HepG2 (cell line): ENCODE measurements around the gene WEE1. TPM values are rescaled to one million over a fixed set of nuclear protein-coding genes. Genes with fewer than 3 reads are reported as not detected.

ENCODE experiments used
- ASH2L ChIP-seq: fragments of 300-600, 200-600 bp; sonication (generic); IDR thresholded peaks from 2 replicates; pipeline ENCODE4 v1.7.0; 2017; ENCODE audit warnings: low read depth, mild to moderate bottlenecking, moderate library complexity, mixed read lengths, low read length; ENCODE audit not compliant: insufficient read length
- ATF6 ChIP-seq: sonication (generic); formaldehyde crosslinking; conservative IDR thresholded peaks from 2 replicates; pipeline ENCODE4 v1.4.0; 2020; ENCODE audit warnings: missing genetic modification reagents
- HOXD1 ChIP-seq: sonication (generic); formaldehyde crosslinking; IDR thresholded peaks from 2 replicates; pipeline ENCODE4 v1.5.0; 2020; ENCODE audit warnings: missing genetic modification reagents
- IRX3 ChIP-seq: sonication (generic); formaldehyde crosslinking; IDR thresholded peaks from 2 replicates; pipeline ENCODE4 v1.8.1; 2023; ENCODE audit warnings: mild to moderate bottlenecking, low read depth, missing genetic modification reagents, borderline replicate concordance
- NFKB2 ChIP-seq: sonication (generic); formaldehyde crosslinking; IDR thresholded peaks from 2 replicates; pipeline ENCODE4 v1.4.0; 2020; ENCODE audit warnings: missing genetic modification reagents, borderline replicate concordance
- NR0B2 ChIP-seq: sonication (generic); formaldehyde crosslinking; IDR thresholded peaks from 2 replicates; pipeline ENCODE4 v1.4.0; 2020; ENCODE audit warnings: mild to moderate bottlenecking, missing genetic modification reagents
- PRDM15 ChIP-seq: sonication (generic); formaldehyde crosslinking; IDR thresholded peaks from 2 replicates; pipeline ENCODE4 v1.4.0; 2020; ENCODE audit warnings: missing genetic modification reagents
- RBFOX2 ChIP-seq: fragments of 200-400 bp; formaldehyde crosslinking; IDR thresholded peaks from 2 replicates; pipeline ENCODE4 v1.6.1; 2017; ENCODE audit warnings: low read depth, mild to moderate bottlenecking, low read length
- RNF2 ChIP-seq: fragments of 450-650 bp; conservative IDR thresholded peaks from 2 replicates; pipeline ENCODE4 v1.6.1; 2016; ENCODE audit warnings: low read depth
- SALL1 ChIP-seq: sonication (generic); formaldehyde crosslinking; IDR thresholded peaks from 2 replicates; pipeline ENCODE4 v1.8.0; 2022; ENCODE audit warnings: mild to moderate bottlenecking, missing genetic modification reagents
- SP2 ChIP-seq: sonication (generic); formaldehyde crosslinking; IDR thresholded peaks from 2 replicates; pipeline ENCODE4 v1.5.1; 2020; ENCODE audit warnings: mild to moderate bottlenecking, missing genetic modification reagents
- TCF12 ChIP-seq, 2 experiments: fragments of 450-650 bp in 1 of 2; sonication (generic) in 1 of 2; formaldehyde crosslinking in 1 of 2; IDR thresholded peaks; 2 replicates each; pipeline versions ENCODE4 v1.6.1 to v1.8.0; 2017 to 2022; ENCODE audit warnings: antibody characterized with exemption in 1 of 2, mild to moderate bottlenecking in 1 of 2, missing genetic modification reagents in 1 of 2, moderate library complexity in 1 of 2
- TFDP1 ChIP-seq: IDR thresholded peaks from 2 replicates; pipeline ENCODE4 v1.6.1; 2016; ENCODE audit warnings: missing compliant biosample characterization, missing genetic modification reagents, borderline replicate concordance
- WIZ ChIP-seq: sonication (generic); formaldehyde crosslinking; IDR thresholded peaks from 2 replicates; pipeline ENCODE4 v1.5.1; 2020; ENCODE audit warnings: mild to moderate bottlenecking, missing genetic modification reagents
- ZFP36L2 ChIP-seq: sonication (generic); formaldehyde crosslinking; IDR thresholded peaks from 2 replicates; pipeline ENCODE4 v1.4.0; 2020; ENCODE audit warnings: missing genetic modification reagents
- ZNF549 ChIP-seq: sonication (generic); formaldehyde crosslinking; IDR thresholded peaks from 2 replicates; pipeline ENCODE4 v1.5.0; 2020; ENCODE audit warnings: missing genetic modification reagents
- ZNF674 ChIP-seq: sonication (generic); formaldehyde crosslinking; IDR thresholded peaks from 2 replicates; pipeline ENCODE4 v1.5.0; 2020; ENCODE audit warnings: low read depth, mild to moderate bottlenecking, missing genetic modification reagents
- ZNF75D ChIP-seq: sonication (generic); formaldehyde crosslinking; IDR thresholded peaks from 2 replicates; pipeline ENCODE4 v1.8.1; 2023; ENCODE audit warnings: missing genetic modification reagents, mild to moderate bottlenecking, borderline replicate concordance
- ZNF772 ChIP-seq: sonication (generic); formaldehyde crosslinking; IDR thresholded peaks from 2 replicates; pipeline ENCODE4 v1.5.0; 2020; ENCODE audit warnings: mild to moderate bottlenecking, missing genetic modification reagents
- polyA plus RNA-seq, 8 experiments: library from polyadenylated mRNA; depleted of rRNA in 3 of 8; stranded (reverse) in 7 of 8; unstranded in 1 of 8; fragments of >200 nt; fragmentation: Illumina TruSeq in 4 of 8; extraction: Trizol in 4 of 8; gene quantifications; 2 replicates each; pipeline versions ENCODE4 v1.2.1 to v1.2.3, GENCODE V29; 2011 to 2016; ENCODE audit warnings: low read depth in 4 of 8, missing spikeins in 1 of 8, mixed read lengths in 1 of 8; ENCODE audit not compliant: insufficient read depth in 1 of 8
- total RNA-seq, 5 experiments: library from RNA; depleted of rRNA; stranded (reverse); fragments of >200 nt; fragmentation: Illumina TruSeq; extraction: Trizol; gene quantifications; 2 replicates each; pipeline ENCODE4 v1.2.3, GENCODE V29; 2016; ENCODE audit warnings: low read depth in 1 of 5
- TF ChIP-seq, protein P1 (sequence below): sonication (generic); formaldehyde crosslinking; IDR thresholded peaks from 2 replicates; pipeline ENCODE4 v1.4.0; 2020; ENCODE audit warnings: low read depth, mild to moderate bottlenecking, missing genetic modification reagents

WEE1 gene
- total and polyA plus RNA-seq, 2 of the 13 experiments (the other 11 are each of a cell fraction or from before 2014, with no cell fraction given) = 31.4 to 63.7 TPM

DNA sequence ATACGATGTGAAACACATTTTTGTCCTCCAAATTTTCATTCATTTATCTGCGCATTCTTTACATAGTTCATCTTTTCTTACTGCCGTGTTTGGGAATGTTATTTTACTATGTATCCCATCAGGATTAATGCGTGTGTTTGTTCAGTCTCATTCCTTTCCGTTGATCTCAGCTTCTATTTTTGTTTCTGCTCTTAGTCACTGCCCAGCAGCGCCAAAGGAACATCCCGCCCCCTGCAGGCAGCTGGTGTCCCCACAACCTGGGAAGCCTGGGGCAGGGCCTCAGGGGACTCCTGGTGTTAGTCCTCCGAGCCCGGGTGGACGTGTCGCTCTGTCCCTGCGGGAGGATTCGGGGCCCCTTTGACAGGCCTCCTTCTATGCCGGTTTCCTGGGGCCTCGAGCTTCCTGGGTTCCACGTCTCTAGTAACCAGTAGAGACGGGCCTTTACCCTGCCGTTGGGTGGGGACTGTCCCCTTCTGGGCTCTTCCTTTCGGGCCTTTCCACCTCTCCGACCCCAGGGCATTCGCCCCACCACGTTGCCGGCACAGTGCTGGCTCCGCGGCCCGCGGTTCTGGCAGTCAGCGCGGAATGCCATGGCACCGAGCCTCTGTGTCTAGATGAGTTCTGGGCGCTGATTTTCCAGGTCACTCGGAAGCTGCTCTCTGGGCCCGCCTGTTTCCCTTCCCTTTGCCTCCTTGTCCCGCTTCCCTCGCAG, 39.8 kb downstream of the WEE1 start (continued):
- TF ChIP-seq ATF6 (CRISPR knock-in tag) = no peak
- TF ChIP-seq WIZ (CRISPR knock-in tag) = 0 out of 2 replicates have a peak, but pooled peaks have one; percentile 15
- TF ChIP-seq NFKB2 (CRISPR knock-in tag) = peak; percentile 64; the same call in 1 of the 2 replicates
- TF ChIP-seq ZNF772 = peak; percentile 55; the same call in 1 of the 2 replicates
- no peak for TF ChIP-seq NR0B2 (CRISPR knock-in tag)
- TF ChIP-seq ZNF75D (CRISPR knock-in tag) = no peak
- 0 out of 2 replicates have a peak, but pooled peaks have one; percentile 60 for TF ChIP-seq RNF2
- peak; percentile 64 for TF ChIP-seq RBFOX2
- TF ChIP-seq ZNF549 (CRISPR knock-in tag) = no peak
- 0 out of 2 replicates have a peak, but pooled peaks have one; percentile 63 for TF ChIP-seq HOXD1 (CRISPR knock-in tag)
- TF ChIP-seq ASH2L = peak; percentile 2
- no peak for TF ChIP-seq ZNF674 (CRISPR knock-in tag)
- TF ChIP-seq IRX3 = no peak
- no peak for TF ChIP-seq TCF12 (IDR thresholded peaks at IDR 0.05)
- no peak for TF ChIP-seq TCF12 (CRISPR knock-in tag; IDR thresholded peaks at IDR 0.05)
- TF ChIP-seq SP2 (CRISPR knock-in tag) = no peak
- TF ChIP-seq ZFP36L2 = no peak
- TF ChIP-seq, protein P1, sequence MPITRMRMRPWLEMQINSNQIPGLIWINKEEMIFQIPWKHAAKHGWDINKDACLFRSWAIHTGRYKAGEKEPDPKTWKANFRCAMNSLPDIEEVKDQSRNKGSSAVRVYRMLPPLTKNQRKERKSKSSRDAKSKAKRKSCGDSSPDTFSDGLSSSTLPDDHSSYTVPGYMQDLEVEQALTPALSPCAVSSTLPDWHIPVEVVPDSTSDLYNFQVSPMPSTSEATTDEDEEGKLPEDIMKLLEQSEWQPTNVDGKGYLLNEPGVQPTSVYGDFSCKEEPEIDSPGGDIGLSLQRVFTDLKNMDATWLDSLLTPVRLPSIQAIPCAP (CRISPR knock-in tag) = no peak
- TF ChIP-seq PRDM15 (CRISPR knock-in tag) = no peak
- TF ChIP-seq TFDP1 (CRISPR knock-in tag) = peak; percentile 46; the same call in 1 of the 2 replicates
- TF ChIP-seq SALL1 (CRISPR knock-in tag) = peak; percentile 91
